Mammary epithelial cell (primary cell): Measurements from ENCODE around the gene BEX3.
"Not testable (repeated sequence)": the region's sequence is repeated elsewhere in the genome, so short reads cannot be mapped to it uniquely, and the experiment has no call there.

Experiments used
- EZH2 ChIP-seq: IDR thresholded peaks from 2 replicates; pipeline ENCODE4 v1.6.1; 2012; ENCODE audit warnings: low read length, inconsistent platforms, borderline replicate concordance
- TF ChIP-seq, protein P1 (sequence below), 2 donors: IDR thresholded peaks in 1 of 2; conservative IDR thresholded peaks in 1 of 2; 2 replicates each; pipeline ENCODE4 v1.5.1; 2011 to 2012; ENCODE audit warnings: inconsistent platforms in 2 of 2, low read length in 2 of 2, mild to moderate bottlenecking in 2 of 2, control low read depth in 1 of 2, low read depth in 1 of 2; ENCODE audit not compliant: insufficient read depth in 1 of 2; ENCODE audit errors: extremely low read depth in 1 of 2

DNA sequence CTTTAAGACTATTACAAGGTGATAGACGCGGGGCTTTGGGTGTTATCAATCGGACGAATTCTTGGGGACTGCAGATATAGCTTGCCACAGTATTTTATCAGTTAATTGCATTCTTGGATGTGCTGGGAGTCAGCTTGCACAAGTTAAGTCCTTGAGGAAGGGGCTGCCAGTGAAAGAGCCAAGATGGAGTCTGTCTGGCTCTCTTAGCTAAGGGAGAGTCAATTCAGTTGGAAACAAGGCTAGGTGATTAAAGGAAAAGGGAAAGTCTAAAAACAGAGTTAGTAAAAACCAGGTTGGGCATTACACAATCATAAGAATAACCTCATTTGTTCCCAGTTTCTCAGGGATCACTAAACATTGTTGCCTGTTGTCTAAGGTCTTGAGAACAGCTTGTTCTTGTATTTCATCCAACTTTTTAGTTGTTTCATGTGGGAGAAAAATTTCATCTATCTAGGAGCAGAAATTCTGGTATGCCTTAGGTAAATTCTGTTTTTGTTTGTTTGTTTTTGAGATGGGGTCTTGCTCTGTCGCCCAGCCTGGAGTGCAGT, 9.0 kb downstream of the BEX3 start:
- TF ChIP-seq, protein P1, sequence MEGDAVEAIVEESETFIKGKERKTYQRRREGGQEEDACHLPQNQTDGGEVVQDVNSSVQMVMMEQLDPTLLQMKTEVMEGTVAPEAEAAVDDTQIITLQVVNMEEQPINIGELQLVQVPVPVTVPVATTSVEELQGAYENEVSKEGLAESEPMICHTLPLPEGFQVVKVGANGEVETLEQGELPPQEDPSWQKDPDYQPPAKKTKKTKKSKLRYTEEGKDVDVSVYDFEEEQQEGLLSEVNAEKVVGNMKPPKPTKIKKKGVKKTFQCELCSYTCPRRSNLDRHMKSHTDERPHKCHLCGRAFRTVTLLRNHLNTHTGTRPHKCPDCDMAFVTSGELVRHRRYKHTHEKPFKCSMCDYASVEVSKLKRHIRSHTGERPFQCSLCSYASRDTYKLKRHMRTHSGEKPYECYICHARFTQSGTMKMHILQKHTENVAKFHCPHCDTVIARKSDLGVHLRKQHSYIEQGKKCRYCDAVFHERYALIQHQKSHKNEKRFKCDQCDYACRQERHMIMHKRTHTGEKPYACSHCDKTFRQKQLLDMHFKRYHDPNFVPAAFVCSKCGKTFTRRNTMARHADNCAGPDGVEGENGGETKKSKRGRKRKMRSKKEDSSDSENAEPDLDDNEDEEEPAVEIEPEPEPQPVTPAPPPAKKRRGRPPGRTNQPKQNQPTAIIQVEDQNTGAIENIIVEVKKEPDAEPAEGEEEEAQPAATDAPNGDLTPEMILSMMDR (conservative IDR thresholded peaks at IDR 0.05 in 1 of 2, IDR thresholded peaks at IDR 0.05 in 1 of 2; ENCODE audit: extremely low read depth in 1 of 2, insufficient read depth in 1 of 2, low read depth in 1 of 2, low read length in 2 of 2), result not testable (repeated sequence)
- not testable (repeated sequence) for TF ChIP-seq EZH2
